NCI-H82 treated with DMSO at 0.1 percent for 48 hours (cell line): ENCODE measurements around the gene CD48.

Experiments
- DNase-seq: peaks from one replicate; lab custom pipeline; 2025; ENCODE audit not compliant: unreplicated experiment; lab: John Stamatoyannopoulos, UW

Gene CD48

DNA sequence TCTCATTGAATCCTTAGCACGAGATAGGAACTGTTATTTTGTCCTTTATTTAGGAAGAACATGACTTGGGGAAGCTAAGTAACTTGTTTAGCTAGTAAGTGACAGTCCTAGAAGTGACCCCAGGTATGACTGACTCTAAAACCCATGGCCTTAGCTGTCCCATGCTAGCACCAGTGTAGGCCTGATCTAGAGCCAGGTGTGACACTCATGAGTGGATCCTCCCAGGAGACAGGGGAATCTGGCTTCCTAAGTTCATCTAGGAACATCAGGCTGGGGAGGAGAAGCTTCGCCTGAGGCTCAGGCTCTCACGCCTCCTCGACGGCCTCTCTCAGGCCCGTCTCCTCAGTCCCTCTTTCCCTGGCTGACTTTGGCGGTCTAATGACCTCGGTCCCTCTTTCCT lies 31.2 kb downstream of the CD48 start:
- DNase-seq: no peak

DNA sequence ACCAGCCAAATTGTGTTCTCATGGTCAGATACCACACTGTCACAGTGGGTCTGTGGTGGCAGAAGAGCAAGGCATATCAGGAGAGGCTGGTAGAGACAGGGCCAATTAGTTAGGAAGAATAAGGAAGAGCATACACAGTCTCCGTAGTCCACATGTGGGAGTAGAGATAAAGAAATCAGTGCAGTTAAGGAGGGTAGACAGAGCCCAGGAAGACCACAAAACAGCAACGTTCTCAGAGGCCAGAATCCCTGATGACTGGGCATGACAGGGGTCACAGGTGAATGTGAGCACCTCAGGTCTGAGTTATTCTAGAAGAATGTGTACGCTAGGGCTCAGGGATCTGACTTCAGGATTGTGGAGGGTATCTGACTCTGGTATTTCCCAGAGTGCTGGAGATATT lies 31.7 kb downstream of the CD48 start:
- DNase-seq: no peak

DNA sequence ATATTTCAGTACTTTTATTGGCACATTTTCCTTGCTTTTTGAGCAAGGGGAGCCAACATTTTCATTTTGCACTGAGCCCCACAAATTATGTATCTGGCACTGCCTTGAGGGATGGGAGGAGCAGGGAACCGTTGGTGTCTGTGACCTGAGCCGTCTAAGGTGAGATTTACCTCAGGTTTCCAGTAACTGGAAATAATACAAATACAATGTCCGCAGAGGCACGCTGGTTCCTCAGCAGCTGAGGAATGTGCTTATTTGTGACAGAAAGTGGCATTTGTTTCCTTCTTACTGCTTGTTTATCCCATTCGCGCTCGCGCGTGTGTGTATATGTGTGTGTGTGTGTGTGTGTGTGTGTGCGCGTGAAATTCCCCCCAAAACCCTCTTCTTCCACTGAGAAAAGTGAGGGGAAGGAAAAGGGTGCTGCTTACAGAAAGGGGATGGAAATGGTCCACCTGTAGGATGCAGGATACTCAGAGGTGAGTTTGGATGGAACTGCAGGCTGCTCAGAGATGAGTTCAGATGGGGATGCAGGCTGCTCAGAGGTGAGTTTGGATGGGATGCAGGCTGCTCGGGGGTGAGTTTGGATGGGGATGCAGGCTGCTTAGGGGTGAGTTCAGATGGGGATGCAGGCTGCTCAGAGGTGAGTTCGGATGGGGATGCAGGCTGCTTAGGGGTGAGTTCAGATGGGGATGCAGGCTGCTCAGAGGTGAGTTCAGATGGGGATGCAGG lies 34.6 kb downstream of the CD48 start:
- no peak for DNase-seq

DNA sequence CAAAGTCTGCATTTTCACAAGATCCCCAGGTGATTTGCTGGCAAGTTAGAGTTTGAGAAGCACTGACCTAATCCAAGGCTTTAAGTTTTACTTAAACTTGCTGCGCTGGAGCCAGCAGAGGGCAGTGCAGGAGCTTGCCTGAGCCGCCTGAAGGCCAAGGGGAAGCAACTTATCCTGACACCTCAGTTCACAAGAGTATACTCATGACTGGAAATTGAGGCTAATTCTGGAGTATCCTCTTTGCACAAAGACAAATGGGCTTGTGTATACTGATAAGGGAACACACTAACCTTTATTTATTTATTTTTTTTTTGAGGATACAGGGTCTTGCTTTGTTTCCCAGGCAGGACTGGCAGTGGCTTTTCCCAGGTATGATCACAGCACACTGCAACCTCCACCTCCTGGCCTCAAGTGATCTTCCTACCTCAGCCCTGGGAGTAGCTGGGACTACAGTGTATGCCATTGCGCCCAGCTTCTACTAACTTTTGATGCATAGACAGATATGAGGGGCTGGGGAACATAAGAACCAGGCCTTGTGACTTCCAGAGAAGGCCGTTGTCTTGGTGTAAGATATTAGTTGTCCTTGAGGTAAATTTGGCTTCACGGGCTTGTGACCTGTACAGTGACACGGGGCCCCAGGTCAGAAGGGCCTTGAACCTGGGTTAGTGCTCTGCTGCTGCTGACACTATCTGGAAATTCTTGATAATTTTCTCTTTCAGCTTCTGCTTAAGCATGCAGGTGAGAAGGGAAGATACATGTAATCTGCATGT lies 35.8 kb downstream of the CD48 start:
- DNase-seq: peak; percentile 65

DNA sequence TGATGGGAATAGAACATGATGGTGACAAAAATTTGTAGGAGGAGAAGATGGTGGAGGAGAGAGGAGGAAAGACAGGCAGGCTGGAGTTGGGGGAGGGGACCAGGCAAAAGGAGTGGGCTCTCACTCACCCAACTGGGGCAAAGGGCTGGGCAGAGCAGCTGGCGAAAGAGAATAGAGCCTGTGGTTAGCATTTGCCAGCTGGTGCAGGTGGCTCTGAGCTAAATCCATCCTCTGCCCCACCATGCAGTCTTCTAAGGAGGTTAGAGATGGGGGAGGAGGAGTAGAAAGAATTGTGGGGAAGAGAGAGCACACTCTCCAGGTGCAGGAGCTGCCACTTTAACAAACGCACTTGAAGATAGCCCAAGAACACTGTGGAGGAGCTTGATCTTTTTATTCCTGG lies 37.2 kb downstream of the CD48 start:
- no peak for DNase-seq

DNA sequence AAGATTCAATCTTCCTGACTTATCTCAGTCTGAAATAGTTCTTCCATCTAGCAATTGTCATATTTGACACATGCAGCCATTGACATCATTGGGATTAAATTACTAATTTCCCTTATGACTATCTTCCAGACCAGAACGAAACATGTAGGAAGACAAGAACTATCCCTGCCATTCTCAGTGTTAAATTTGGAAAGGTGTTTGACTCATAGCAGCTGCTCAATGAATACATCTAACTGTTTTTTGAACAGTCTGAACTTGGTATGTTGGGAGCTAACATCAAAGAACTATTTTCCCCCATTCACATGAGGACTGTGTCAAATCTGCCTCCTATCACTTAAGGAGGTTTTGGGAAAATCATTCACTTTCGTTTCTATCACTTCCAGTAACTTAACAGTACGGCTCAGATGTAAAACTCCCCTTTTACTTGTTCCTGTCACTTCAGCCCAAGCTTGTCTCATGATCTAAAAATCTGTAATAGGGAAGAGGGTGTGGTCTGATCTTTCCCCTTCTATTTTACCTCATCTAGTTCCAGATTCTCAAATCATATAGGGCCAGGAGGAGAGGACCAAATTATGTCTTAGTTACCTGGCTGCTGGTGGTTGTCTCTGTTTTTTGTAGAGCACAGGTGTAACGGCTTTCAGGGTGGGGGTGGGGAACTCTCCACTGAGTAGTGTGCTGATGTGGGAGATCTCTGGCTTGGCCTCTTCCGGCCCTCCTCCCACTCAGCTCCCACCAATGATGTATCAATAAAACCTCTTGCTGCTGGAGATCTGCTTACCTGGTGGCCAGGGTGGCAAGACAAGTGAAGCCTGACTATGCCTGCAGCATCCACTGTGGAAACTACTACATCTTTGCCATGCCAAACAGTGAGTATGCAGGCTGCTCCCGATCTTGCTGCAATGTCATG lies 38.6 kb downstream of the CD48 start:
- no peak for DNase-seq

DNA sequence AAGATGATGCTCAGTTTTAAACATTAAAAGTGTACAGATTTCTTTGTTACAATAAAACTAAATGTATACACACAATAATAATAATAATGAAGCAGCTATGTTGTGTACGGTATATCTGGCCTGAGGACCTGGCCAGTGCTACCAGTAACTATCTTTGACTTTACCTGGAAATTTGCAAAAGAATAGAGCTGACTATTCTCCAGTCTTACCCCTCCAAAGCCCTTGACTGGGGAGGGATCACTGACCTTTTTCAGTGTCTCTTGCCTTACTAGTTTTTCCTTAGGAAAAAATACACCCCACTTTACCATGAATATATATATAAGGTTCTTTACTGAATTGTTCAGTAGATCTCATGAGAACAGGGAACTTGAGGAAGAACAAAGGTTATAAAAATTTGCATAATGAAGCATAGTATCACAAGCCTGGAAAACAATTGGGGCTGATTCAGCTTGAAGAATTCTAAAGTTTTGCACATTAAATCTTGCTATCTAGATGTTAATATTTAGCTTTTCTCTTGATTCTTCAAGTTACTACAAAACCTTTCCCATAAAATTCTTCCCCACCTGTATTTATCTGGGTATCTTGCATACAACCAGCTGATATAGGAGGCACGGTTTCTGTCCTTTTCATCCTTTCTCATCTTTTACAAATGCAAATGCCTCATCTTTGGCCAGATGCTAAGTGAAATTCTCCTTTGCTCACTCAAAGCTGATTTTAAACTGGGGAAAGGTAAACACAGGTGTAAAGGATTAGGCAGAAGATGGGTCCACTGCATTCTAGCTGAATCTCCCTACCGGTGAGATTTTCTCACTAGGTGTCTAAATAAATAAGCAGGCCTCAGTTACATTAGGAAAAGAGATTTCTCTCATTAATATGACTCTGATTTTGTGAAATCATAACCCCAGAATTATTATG lies 39.8 kb downstream of the CD48 start:
- DNase-seq: no peak

DNA sequence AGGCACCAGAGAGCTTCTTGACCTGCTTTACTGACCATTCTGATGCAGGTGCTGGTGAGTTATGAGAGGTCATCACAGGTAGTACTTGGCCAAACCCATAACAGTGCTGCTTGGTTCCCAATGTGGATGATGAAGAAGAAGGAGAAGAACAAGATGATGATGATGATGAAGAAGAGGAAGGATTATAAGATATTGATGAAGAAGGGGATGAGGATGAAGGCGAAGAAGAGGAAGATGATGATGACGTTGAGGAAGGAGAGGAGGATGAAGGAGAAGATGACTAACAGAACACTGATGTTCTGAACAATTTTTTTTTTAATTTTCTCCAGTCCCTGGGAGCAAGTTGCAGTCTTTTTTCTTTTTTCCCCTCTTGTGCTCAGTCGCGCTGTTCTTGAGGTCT lies 40.9 kb downstream of the CD48 start:
- DNase-seq: no peak

DNA sequence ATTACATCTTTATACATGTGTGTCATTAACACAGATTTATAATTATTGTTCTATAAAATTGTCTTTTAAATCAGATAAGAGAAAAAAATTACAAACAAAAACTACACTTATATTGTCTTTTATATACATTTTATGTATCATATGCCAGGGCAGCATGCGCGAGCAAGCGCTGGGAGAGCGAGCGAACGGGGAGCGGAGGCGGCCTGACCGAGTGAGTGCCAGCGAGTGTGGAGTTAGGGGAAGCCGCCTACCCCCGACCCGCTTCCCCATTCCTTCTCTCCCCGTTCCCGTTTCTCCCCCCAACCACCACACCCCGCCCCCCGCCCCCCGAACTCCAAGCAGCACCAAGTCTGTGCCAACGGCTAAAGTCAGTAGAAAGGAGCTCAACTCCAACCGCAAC lies 41.8 kb downstream of the CD48 start:
- no peak for DNase-seq

DNA sequence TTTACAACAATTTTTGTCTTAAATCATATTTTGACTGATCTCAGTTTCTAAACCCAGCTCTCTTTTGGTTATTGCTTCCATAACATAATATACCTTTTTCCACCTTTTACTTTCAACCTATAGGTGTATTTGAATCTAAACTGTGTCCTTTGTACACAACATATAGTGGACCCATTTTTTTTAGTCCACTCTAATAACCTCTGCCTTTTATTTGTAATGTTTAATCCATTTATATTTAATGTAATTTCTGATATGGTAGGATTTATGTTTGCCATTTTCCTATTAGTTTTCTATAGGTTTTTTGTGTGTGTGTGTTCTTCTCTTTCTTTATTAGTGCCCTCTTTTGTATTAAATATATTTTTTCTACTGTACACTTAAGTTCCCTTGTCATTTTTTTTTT lies 42.3 kb downstream of the CD48 start:
- no peak for DNase-seq

DNA sequence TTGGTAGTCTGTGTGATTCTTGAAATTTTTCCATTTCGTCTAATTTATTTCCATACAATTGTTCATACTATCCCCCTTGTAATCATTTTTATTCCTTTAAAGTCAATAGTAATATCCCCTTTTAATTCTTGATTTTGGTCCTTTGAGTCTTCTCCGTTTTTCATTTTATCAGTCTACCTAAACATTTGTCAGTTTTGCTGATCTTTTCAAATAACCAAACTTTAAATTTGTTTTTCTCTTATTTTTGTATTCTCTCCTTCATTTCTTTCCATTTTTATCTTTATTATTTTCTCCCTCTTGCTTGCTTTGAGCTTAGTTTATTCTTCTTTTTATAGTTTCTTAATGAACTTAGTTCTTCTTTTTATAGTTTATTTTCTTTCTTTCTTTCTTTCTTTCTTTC lies 43.7 kb downstream of the CD48 start:
- DNase-seq: no peak

DNA sequence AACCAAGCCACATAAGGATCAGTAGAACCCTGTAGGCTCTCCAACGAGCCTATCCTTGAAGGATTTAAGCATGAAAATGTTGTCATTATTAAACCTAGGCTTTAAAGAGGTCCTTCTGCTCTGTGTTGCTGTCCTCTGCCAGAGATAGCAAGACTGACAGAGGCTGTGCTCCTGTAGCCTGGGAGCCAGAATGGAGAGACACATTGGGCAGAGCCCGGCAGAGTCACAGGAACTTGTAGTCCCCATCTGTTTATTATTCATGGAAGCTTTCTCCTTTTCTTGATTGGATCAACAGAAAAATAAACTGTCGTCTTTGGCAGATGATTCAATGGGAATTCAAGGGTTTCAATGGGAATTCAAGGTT lies 45.6 kb downstream of the CD48 start:
- no peak for DNase-seq

DNA sequence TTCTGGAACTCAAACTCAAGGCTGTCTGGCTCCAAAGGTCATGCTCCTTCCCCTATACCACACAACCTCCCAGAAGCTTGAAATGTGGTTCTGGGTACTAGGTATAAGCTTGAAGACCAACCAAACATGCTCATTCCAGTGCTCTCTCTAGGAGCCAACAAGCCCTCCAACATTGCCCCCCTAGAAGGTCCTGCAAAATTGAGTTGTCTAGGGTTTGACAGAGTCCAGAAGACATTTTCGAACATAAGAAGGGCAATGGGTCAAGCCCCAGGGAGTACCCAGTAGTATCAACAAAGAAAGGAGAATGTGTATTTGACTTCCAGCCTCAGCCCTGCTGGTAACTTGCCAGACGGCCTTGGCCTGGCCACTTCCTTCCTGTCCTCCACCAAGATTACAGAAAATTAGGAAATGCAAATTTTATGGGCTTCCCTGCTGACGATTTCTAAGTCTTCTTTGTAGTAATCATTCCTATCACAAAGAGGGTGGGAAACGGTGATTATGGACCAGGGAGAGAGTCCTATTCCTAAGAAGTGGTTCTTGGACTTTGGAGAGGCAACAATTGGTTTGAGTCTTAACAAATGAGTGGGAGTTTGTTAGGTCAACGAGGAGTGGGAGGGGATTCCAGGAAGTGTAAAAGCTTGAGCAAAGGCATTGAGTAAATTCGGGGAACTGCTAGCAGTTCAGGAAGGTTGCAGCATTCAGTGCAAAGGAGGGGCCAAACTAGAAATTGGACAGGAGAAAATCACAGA lies 46.1 kb downstream of the CD48 start:
- no peak for DNase-seq

DNA sequence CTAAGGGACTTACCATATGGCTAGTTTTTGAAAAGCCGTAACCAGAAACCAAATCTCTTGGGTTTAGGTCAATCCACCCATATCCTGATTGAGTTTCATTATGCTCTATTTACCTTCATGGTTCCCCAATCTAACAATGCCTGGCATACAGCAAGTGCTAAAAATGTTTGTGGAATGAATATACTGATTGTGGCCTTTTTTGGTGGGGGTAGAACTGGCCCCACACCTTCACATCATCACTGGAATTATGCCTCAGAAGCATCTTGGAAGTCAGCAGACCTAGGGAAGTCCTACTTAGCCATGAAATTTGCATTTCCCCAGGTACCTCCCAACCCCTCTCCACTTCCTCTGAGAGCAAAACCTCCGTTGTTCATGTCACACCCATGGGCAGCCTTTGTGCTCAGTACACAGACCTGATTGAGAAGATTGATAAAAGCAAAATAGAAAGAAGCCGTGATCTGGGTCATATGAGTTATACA lies 47.0 kb downstream of the CD48 start:
- DNase-seq: no peak

DNA sequence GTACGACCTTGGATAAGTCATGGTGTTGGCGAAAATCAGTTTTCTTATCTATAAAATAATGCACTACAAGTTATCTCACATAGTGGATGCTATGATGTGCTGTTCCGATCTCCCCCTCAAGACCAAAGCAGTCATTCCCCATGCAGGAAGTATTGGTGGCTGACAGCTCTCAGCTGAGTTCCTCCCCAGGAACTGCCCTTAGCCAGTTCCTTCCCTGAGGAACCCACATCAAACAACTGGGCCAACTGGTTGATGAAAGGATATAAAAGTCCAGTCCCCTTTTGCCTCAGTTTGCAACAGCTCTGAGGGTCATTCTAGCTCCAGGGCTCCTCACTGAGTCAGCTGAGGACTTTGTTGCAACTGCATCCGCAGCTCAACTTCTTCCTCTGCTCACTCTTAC lies 48.7 kb downstream of the CD48 start:
- DNase-seq: no peak

DNA sequence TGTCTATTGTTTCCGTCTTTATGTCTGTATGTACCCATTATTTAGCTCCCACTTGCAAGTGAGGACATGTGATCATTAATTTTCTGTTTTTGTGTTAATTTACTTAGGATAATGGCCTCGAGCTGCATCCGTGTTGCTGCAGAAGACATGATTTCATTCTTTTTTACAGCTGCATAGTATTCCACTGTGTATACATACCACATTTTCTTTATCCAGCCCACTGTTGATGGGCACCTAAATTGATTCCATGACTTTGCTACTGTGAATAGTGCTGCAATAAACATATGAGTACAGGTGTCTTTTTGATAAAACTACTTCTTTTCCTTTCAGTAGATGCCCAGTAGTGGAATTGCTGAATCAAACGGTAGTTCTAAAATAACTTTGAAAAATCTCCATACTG lies 52.1 kb downstream of the CD48 start:
- no peak for DNase-seq

DNA sequence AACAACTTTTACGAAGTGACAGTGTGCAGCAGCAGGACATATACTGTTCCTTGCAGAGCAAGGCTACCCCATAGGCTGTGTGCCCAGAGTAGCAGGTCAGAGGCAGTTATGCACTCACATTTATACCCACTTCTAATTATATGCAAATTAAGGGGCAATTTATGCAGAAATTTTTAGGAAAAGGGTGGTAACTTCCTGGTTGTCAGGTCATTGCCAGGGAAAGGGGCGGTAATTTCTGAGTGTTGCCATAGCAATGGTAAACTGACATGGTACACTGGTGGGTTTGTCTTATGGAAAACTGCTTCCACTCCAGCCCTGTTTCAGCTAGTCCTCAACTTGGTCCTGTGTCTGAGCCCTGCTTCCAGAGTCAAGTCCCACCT lies 52.8 kb downstream of the CD48 start:
- DNase-seq: no peak

DNA sequence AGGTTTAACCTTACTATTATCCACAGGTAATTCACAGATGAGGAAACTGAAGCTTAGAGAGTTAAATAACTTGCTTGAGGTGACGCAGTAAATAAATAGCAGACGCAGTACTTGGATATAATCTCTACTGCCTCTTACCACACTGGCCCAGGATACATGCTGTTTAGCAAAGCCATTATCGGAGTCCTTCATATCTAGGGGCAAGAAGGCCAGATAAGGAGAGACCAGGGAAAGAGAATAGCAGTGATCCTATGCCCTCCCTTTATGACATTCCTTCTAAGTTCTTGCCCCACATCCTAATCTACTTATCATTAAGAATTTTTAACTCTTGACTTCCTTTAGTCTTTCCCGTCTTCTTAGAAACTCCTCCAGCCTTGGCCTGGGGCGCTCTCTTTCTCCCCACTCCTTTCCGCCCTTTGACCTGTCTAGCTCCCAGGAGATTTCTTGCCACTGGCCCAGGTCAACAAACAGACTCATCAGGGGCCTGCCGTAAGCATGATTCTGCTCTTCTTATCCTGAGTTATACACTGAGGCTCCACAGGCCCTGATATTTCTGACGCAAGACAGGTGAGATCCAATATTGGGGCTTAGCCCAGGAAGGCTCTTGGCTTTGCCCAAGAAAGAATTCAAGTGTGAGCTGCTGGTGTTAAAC lies 53.3 kb downstream of the CD48 start:
- DNase-seq: no peak

DNA sequence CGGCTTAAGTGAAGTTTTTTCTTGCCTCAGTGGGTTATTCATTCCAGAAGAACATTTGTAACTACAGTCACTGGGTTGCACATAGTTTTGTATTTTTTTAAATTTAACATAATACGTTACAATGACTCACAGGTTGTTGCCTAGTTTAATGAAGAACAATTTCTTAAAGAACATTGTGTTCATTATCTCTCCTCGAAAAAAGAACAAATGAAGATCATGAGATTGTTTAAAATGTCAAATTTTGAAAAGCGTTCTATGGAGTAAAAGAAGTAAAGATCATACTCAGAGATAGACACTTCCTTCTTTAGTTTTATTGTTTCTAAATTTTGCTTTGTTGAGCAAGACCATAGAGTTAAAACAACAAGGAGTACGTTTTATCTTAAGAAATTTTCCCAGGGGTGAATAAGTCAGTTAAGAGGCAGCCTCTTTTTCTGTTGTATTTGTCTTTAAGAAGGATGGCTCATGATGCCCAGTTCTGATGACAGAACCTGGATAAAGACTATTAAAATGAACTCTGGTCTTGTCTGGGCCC lies 54.3 kb downstream of the CD48 start:
- no peak for DNase-seq
